SW480 (cell line): ENCODE data around the gene SLC45A3.

Experiments
- DNase-seq: peaks from one replicate; pipeline ENCODE4 v3.0.0-alpha.2; 2016; ENCODE audit warnings: low spot score

Gene SLC45A3

DNA sequence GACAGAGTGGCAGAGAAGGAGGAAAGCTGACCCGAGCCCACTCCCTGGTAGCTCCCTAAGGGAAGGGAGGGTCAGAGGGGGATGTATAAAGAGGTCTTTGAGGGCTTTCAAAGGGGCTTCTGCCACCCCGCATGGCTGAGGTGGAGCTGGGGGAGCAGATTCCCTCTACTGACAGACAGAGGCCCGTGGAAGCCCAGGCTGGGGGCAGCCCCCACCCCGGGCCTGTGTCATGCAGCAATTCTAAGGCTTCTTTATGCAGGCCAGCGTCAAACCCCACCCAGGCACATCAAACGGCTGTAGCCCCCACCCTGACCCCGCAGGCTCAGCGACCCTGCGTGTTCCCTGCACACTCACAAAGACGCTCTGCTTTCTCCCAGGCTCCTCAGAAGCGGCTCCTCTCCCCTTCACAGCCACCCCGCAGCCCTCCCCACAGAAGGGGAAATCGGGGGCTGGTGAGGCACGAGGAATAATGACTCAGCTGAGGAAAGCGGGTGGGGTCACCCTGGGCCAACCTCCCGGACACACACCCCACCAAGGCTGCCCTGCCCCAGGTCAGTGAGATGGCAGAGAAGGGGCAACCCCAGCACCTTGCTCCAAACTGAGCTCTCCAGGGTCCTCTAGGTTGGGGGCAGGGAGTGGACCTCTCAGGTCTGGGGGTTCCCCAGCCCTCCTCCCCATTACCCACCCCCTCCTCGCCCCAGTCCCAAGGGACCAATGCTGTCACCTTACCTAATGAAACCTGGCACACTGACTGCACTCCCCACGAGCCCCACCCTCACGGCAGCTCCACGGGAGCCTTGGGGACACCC lies 10.8 kb downstream of the SLC45A3 start:
- DNase-seq = no peak

DNA sequence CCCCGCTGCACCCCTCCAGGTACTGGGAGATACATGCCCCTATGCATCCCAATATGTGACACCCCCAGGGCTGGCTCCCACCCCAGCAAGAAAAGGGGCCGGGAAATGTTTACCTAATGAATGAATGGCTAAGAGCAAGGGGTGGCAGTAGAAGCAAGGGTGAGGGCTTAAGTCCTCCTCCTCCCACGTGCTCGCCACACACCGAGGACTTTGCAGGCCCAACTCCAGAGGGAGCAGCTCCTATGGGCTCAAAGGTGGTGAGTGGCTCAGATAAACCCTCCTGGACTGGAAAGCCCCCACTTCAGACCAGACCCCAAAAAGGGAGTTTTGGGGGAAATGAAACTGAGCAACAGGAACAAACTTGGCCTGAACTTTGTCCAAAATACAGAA lies 11.4 kb downstream of the SLC45A3 start:
- DNase-seq = no peak

DNA sequence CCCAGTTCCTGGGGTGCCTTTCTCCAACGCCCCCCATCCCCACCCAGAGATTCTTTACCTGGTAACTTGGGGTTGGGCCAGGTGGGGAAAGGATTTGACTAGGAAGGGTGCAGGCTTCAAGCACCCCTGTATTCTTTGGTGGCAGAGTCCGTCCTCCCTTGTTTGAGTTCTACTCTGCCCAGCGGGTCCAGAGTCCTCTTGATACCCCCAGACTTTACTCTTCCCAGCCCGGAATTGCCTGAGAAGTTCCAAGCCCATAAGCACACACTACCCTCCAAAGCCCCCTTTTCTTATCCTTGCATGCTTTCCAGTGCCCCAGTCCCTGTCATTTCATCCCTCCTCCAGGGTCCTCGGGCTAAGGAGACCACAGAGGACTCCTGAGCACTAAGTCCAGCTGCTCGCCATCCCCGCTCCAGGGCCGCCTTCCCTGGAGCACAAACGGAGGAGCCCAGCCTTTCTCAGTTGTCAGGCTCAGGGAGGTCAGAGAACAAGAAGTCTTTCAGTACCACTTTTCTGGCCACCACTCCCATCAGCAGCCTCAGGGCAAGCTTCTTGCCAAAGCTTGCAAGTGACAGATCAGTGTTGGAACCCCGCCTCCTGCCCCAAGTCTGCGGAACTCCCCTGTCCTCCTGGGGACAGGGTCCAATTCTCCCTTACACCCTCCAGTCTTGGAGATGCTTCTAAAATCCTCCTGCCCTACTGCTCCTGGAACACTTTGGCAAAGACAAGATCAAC lies 12.2 kb downstream of the SLC45A3 start:
- no peak for DNase-seq

DNA sequence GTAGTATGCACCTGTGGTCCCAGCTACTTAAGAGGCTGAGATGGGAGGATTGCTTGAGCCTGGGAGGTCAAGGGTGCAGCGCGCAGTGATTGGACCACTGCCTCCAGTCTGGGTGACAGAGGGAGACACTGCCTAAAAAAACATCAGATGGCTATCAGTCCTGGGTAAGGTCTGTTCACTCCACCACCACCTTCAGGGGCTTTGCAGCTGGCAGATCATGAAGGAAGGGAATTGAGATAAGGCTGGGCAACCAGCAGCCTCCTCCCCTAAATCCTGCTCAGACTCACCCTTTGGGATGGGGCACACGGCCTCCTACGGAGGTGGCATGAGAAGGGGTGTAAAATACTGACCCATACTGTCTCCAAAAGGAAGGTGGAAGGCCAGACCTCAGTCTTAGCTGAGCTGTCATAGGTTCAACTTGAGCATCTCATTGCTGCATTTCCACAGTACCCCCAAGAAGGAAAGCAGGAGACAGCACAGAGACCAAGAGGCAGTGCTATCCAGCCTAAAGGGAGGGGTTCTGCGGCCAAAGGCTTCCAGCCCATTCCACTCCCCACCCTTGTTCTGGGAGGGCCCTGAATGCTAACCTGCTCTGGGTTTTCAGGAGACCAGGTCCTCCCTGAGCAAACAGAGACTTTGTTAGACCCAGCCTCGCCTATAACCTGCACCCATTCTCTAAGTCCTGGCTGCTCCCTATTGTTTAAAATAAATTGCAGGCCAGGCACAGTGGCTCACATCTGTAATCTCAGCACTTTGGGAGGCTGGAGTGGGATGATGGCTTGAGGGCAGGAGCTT lies 13.7 kb downstream of the SLC45A3 start:
- no peak for DNase-seq

DNA sequence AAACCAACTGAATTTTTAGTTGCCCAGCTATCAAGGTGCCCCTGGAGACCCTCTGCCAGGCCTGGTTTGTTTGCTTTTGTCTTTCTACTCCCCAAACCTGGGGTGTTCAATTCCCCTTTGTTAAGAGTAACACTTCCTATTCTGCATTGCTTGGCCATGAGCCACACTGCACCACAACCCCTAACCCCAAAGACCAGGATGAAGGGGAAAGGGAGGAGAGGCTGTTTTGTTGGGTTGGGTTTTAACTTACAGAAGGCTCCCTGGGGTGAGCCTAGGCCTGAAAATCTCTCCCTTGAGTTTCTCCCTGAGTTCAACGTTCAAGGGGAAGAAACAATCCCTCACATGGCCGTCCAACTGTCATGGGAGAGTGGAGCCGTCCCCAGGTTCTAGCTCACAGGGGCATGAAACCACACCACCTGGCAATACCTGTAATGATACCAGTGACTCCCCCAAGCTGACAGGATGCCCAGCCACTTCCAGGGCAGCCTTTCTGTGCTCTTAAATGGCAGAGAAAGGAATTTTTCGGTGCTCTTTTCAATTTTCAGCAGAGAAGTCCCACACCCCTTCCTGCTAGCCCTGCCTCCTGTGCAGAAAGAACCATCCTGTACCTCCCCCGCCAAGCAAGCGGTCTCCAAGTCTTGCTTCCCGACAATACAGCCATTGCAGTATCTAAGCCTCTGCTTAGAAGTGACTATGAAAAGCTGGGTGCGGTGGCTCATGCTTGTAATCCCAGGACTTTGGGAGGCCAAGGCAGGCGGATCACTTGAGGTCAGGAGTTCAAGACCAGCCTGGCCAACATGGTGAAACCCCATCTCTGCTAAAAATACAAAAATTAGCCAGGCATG lies 14.9 kb downstream of the SLC45A3 start:
- DNase-seq = no peak

DNA sequence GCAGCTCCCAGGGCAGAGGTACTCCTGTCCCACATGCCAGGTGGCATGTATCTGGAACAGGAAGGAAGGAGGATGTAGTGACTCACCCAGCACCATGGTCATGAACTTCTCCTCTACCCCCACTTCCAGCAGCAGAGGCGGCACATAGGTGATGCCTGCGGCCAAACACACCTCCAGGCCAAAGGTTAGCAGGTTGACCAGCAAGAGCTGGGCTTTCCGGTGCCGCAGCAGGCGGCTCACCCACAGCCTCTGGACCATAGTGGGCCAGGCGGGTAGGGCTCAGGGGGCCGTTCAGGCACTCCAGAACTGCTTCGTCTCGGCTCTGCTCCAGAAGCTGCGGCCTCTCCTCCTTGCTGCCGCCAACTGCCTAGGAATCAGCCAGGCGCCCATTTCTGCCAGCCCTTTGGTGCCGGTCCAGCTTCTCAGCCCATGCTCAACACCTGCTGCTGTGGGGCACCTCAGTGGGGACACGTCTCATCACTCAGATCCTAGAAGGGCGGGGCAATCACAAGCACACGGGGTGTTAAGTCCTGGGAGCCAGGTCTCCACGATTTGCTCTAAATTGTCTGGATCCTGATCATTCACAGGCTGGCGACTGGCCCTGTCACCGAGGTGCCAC lies 15.8 kb downstream of the SLC45A3 start:
- DNase-seq = peak; percentile 86

DNA sequence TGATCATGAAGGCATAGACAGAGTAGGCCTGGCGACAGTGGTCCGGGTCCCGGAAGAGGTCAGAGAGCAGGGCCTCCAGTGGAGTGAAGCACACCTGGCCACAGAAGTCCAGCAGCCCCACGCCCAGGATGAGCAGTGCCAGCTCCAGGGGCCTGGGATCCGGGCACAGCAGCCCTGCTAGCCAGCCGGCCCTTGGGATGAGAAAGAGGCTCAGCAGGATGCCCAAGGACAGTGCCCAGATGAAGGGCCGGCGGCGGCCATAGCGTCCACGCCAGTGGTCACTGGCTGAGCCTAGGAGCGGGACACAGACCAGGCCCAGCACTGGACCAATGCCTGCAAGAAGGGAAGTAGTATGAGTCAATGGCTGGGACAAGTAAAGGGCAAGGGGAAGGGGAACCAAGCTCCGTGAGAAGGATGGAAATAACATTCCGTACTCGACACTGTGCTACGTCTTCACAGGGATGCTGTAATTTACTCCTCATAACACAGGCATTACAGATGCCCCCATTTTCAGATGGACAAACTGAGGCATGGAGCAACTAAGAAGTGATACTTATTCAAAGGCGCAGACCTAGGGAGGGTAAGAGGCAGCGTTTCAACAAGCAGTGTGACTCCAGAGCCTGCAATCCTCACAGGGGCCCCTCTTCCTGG lies 16.9 kb downstream of the SLC45A3 start:
- DNase-seq = no peak

DNA sequence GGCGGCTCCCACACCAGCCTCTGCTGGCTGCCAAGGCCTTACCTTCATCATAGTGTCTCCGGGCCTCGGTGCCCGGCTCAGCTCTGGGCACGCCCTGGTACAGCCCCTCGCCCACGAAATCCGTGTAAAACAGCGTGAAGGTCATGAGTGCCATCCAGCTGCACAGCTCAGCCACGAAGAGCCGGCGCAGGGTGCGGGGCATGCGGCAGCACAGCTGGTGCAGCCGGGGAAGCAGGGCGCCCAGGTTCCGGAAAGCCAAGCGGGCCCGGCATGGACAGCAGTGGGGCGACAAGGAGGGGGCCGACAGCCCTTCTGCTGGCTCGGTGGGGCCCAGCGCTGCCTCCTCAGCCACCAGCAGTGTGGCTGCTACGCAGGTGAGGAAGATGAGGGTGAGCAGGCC lies 17.5 kb downstream of the SLC45A3 start:
- DNase-seq = no peak

DNA sequence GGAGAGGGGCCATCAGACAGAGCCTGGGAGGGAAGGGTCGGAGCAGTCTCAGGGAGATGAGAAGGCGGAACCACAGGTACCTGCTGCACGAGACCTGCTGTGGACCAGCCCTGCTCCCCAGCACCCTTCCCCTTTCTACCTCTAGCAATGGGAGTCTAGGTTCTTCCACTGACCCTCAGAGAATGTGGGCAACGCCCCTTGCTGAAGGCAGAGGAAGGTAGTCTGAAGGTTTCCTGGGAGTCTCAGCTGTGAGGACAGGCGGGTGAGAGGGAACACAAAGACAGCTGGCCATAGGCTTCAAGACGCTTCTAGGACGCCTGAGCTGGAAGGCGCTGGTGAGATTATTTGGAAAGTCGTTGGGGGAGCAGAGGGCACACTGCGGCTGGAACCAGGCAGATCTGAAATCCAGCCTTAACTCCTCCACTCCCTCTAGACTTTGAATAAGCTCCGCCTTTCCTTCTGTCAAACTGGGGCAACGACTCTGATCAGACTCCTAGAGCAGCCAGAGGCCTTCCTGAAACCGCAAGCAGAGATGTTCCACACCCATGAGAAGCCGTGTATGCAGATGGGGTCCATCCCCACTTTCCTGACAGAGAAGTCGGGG lies 18.1 kb downstream of the SLC45A3 start:
- DNase-seq = no peak

DNA sequence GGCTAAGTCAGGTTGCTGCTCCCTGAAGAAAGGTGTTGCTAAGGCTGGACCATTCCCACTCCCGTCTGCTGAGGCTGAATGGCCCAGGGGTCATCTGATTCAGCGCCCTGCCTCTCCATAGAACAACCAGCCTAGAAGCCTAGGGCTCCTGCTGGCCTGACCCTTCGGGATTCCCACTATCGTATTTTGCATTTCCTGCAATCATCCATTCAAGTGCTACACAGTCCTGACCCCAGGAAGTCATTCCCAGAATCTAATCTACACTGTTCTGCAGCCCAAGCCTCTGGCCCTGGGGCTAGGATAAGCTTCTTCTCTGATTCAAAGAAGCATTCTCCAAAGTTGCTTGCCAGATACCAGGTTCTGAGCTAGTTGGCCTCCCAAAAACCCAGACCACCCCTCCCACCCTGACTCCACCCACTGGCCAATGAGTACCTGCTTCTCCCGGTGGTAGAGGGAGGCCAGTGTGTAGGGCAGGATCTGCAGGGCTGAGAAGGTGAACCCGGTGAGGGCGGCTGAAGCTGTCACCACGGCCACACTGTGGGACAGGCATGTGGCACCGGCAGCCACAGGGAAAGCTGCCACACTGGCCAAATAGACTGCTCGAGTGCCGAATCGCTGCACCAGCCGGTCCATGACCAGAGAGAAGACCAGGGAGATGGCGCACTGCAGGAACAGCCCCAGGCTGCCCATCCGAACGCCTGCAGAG lies 18.7 kb downstream of the SLC45A3 start:
- DNase-seq = no peak

DNA sequence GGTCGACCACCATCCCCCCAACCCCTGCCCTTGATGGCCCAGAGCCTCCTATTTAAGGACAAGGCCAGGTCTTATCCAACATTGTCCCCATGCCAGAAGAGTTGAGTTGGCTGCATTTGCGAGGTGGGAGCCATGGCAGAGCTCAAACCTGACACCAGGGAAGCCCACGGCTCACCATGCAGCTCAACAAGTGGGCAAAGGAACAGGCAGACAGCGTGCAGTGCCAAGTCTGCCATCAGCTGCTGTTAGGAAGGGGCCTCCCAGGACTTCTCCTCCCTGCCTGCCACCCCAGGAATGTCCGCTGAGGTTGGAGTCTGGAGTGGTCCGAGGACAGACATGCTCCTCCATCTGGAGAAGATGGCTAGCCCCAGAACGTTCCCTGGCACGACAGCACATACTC lies 19.9 kb downstream of the SLC45A3 start:
- no peak for DNase-seq

DNA sequence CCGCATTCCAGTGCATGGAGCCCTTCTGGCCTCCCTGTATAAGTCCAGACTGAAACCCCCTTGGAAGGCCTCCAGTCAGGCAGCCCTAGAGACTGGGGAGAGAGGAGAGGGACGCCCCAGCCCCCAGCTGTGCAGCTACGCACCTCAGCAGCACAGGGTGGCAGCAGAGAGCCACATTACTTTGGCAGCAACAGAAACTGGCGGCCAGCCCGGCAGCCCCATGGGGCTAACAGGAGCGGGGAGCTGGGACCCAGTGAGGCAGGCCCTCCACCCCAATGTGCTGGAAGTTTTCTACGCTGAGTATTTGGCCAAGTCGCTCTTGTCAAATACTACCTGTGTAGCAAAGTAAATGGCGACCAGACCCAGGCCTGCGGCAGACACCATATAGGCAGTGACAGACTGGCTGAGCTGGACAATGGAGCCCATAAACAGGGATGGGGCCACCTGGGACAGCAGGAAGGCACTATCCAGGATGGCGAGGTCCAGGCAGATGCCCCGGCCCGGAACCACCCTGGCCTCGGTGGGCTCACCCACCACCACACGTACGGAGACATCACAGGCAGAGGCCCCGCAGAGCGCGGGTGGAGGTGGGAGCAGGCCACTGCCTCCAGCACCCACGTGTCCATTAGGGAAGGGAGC lies 21.2 kb downstream of the SLC45A3 start:
- no peak for DNase-seq

DNA sequence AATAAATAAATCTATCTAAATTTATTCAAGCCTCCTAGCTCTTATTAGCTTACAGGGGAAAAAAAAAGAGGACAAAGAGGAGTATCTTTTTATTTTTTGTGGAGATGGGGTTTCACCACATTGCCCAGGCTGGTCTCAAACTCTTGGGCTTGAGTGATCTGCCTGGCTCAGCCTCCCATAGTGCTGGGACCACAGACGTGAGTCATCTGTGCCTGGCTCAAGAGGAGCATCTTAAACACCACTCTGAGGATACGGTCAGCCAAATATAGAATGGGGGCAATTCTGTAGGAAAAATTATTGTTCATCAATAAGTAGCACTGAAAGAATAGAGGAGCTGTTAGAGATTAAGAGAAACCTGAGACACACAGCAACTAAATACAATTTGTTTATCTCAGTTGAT lies 24.1 kb downstream of the SLC45A3 start:
- no peak for DNase-seq

DNA sequence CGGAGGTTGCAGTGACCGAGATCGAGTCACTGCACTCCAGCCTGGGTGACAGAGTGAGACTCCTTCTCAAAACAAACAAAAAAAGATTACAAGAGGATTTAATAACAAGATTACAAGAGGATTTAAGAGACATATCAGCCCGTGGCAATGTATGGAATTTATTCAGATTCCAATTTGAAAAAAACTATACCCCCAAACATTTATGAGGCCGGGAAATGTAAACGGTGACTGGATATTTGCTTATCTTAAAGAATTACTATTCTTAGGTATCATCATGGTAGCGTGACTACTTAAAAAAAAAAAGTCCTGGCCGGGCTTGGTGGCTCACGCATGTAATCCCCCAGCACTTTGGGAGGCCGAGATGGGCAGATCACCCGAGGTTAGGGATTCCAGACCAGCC lies 27.3 kb downstream of the SLC45A3 start:
- DNase-seq = no peak

DNA sequence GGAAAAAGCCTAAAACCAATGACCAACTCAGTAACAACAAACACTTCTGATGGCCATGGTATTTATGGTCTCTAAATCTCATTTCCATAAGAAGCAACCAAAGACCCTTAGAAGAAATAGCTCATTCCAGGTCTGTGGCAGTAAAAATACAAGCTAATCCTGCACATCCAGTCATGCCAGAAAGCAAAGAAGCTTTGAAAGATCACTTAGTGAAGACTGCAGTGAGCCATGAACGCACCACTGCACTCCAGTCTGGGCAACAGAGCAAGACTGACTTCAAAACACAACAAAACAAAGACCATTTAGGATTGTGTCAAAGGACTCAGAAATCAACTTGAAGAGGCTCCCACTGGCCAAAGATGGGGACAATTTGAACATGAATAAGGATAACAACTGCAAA lies 30.1 kb downstream of the SLC45A3 start:
- no peak for DNase-seq

DNA sequence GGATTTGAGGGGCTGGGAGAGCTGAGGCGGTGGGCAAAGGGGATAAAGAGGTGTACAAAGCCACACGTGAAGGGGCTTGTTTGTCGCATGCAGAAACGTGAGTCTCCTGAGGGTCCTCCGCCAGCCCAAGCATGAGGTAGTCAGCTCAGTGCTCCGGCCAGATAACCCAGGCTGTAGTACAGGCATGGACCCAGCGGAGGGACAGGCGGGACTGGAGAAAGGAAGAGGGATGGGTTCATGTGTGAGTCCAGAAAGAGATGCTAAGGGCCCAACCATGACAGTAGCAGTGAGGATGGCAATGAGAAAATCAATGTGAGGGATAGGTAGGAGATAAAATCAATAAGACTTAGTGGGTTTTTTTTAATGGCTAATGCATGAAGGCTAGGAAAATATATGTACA lies 34.8 kb downstream of the SLC45A3 start:
- DNase-seq = no peak

DNA sequence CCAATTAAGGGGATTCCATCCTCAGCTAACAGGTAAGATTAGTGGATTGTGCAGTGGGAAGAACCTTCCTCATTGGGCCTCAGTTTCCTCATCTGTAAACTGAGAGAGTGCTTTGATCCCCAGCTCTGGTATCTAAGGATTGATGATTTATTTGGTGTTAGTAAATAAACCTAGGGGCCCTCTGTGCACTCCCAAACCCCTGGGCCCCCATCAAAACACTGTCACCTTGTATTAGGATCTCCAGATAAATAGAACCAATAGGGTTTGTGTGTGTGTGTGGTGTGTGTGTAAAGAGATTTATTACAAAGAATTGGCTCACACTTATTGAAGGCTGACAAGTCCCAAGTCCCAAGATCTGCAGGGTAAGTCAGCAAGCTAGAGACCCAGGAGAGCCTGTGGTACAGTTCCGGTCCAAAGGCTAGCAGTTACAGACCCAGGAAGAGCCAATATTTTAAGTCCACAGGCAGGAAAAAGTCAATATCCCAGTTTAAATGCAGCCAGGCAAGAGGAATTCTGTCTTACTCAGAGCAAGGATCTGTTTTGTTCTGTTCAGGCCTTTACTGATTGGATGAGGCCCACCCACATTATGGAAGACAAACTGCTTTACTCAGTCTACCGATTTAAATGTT lies 37.5 kb downstream of the SLC45A3 start:
- DNase-seq = no peak

DNA sequence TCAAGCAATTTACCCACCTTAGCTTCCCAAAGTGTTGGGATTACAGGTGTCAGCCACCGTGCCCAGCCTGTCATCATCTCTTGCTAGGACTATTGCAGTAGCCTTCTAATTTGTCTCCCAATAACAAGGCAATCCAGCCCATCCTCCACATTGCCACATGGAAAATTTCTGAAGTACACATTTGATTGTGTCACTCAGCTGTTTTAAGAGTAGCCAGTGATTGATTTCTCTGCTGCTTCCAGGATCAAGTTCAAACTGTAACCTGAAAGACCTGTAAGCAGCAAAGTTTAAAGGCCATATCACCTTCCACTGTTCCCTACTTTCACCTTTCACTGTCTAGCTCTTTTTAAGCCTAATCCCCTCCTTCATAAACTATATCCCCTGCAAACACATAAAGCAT lies 40.7 kb downstream of the SLC45A3 start:
- DNase-seq = no peak
